Suprapubic skin (tissue), 3 donors: Measurements from ENCODE around the gene RAD23A.

Experiments
- EP300 ChIP-seq: sonication (generic); formaldehyde crosslinking; IDR thresholded peaks from one replicate; pipeline ENCODE4 v1.6.1; 2017; ENCODE audit warnings: antibody characterized with exemption
- POLR2A ChIP-seq, 2 donors: fragments of 450-650 bp; IDR thresholded peaks; one replicate each; pipeline ENCODE4 v1.6.1; 2017; ENCODE audit warnings: antibody characterized with exemption in 2 of 2, mild to moderate bottlenecking in 2 of 2, moderate library complexity in 2 of 2
- TF ChIP-seq, protein P1 (sequence below), 2 donors: fragments of 200-600 bp in 1 of 2; fragments of 450-650 bp in 1 of 2; sonication (generic) in 1 of 2; IDR thresholded peaks; one replicate each; pipeline ENCODE4 v1.5.1; 2016 to 2019; ENCODE audit warnings: antibody characterized with exemption in 2 of 2, mild to moderate bottlenecking in 1 of 2, moderate library complexity in 1 of 2

DNA sequence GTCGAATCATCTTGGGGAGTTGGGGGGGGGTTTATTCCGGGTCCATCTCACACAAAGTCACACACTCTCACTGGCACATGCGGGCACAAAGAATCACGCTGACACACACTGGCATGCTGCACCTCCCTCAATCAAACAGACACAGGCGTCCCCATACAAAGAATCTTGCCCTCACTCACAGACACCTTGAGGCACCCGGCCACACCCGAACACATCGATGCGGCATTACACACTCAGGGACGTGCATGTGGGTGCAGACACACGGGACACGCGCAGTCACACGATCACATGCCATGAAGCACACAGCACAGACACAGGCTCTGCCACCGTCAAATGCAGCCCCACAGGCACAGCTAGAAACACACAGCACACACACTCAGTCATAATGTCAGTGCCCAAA lies 57.4 kb downstream of the RAD23A start:
- TF ChIP-seq POLR2A (IDR thresholded peaks at IDR 0.05), result no peak
- no peak for TF ChIP-seq EP300
- TF ChIP-seq, protein P1, sequence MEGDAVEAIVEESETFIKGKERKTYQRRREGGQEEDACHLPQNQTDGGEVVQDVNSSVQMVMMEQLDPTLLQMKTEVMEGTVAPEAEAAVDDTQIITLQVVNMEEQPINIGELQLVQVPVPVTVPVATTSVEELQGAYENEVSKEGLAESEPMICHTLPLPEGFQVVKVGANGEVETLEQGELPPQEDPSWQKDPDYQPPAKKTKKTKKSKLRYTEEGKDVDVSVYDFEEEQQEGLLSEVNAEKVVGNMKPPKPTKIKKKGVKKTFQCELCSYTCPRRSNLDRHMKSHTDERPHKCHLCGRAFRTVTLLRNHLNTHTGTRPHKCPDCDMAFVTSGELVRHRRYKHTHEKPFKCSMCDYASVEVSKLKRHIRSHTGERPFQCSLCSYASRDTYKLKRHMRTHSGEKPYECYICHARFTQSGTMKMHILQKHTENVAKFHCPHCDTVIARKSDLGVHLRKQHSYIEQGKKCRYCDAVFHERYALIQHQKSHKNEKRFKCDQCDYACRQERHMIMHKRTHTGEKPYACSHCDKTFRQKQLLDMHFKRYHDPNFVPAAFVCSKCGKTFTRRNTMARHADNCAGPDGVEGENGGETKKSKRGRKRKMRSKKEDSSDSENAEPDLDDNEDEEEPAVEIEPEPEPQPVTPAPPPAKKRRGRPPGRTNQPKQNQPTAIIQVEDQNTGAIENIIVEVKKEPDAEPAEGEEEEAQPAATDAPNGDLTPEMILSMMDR (IDR thresholded peaks at IDR 0.05), result no peak
